WTC11 (cell line): ENCODE measurements around the gene UBE2M. TPM values are rescaled to one million over a fixed set of nuclear protein-coding genes. Genes with fewer than 3 reads are reported as not detected.

Experiments used
- ATAC-seq: fragments of 200-7000 bp; cut with Tn5 transposase; 2 replicates; pipeline ENCODE4 v1.10.0; 2021; ENCODE audit warnings: mild to moderate bottlenecking, moderate library complexity
- CTCF ChIA-PET: fragments of 300-600 bp; sonication (Branson Sonifier 250); formaldehyde crosslinking; loops from one replicate; lab custom pipeline; 2021; ENCODE audit warnings: antibody characterized with exemption; lab: Charles Lee
- POLR2A ChIA-PET: fragments of 350-600 bp; sonication (Branson Sonifier 250); formaldehyde crosslinking; loops from one replicate; lab custom pipeline; 2021; ENCODE audit warnings: antibody characterized with exemption; lab: Charles Lee
- DNase-seq: peaks from one replicate; pipeline ENCODE4 v3.0.0; 2021; ENCODE audit warnings: low spot score
- H3K27ac Mint-ChIP-seq: 2 replicates; pipeline ENCODE4 v1.8.0; 2021; ENCODE audit warnings: mixed read lengths
- H3K27me3 Mint-ChIP-seq: 2 replicates; pipeline ENCODE4 v1.8.0; 2021; ENCODE audit warnings: low read depth, mild to moderate bottlenecking, moderate library complexity, mixed read lengths
- H3K36me3 Mint-ChIP-seq: 2 replicates; pipeline ENCODE4 v1.8.0; 2021; ENCODE audit warnings: mixed read lengths
- H3K4me1 Mint-ChIP-seq: 2 replicates; pipeline ENCODE4 v1.8.0; 2022; ENCODE audit warnings: mixed read lengths
- H3K4me3 Mint-ChIP-seq: 2 replicates; pipeline ENCODE4 v1.8.0; 2021; ENCODE audit warnings: mild to moderate bottlenecking, moderate library complexity, mixed read lengths
- H3K9me3 Mint-ChIP-seq: 2 replicates; pipeline ENCODE4 v1.8.0; 2021; ENCODE audit warnings: mixed read lengths
- ATF6 ChIP-seq: sonication (generic); formaldehyde crosslinking; IDR thresholded peaks from 2 replicates; pipeline ENCODE4 v1.8.1; 2023; ENCODE audit warnings: mild to moderate bottlenecking, missing genetic modification reagents
- ELF4 ChIP-seq: sonication (generic); formaldehyde crosslinking; IDR thresholded peaks from 2 replicates; pipeline ENCODE4 v1.8.1; 2022; ENCODE audit warnings: low read depth, mild to moderate bottlenecking, moderate library complexity, missing genetic modification reagents
- IRF2 ChIP-seq: sonication (generic); formaldehyde crosslinking; IDR thresholded peaks from 2 replicates; pipeline ENCODE4 v1.8.0; 2022; ENCODE audit warnings: low read depth, missing genetic modification reagents, borderline replicate concordance
- JAZF1 ChIP-seq: fragments of 250-450 bp; sonication (Bioruptor Pico); IDR thresholded peaks from 2 replicates; pipeline ENCODE4 v1.9.0; 2021; ENCODE audit warnings: moderate library complexity, mild to moderate bottlenecking, inconsistent platforms
- JUN ChIP-seq: sonication (generic); formaldehyde crosslinking; IDR thresholded peaks from 2 replicates; pipeline ENCODE4 v1.8.0; 2023; ENCODE audit warnings: mild to moderate bottlenecking, missing genetic modification reagents
- NFATC4 ChIP-seq: fragments of 250-450 bp; sonication (Bioruptor Pico); IDR thresholded peaks from 2 replicates; pipeline ENCODE4 v1.9.0; 2021; ENCODE audit warnings: mild to moderate bottlenecking
- RORB ChIP-seq: fragments of 250-450 bp; sonication (Bioruptor Pico); IDR thresholded peaks from 2 replicates; pipeline ENCODE4 v1.9.0; 2021; ENCODE audit warnings: mild to moderate bottlenecking
- SOX15 ChIP-seq: fragments of 250-450 bp; sonication (Bioruptor Pico); IDR thresholded peaks from 2 replicates; pipeline ENCODE4 v1.9.0; 2021; ENCODE audit warnings: mild to moderate bottlenecking
- TCF7 ChIP-seq: sonication (generic); formaldehyde crosslinking; IDR thresholded peaks from 2 replicates; pipeline ENCODE4 v1.8.0; 2022; ENCODE audit warnings: mild to moderate bottlenecking, low read depth, missing genetic modification reagents, moderate library complexity
- ZNF138 ChIP-seq: sonication (generic); formaldehyde crosslinking; conservative IDR thresholded peaks from 2 replicates; pipeline ENCODE4 v1.8.1; 2022; ENCODE audit warnings: mild to moderate bottlenecking, moderate library complexity, missing genetic modification reagents
- ZNF219 ChIP-seq: sonication (generic); formaldehyde crosslinking; IDR thresholded peaks from 2 replicates; pipeline ENCODE4 v1.8.0; 2023; ENCODE audit warnings: missing genetic modification reagents, mild to moderate bottlenecking, borderline replicate concordance
- ZNF396 ChIP-seq: fragments of 250-450 bp; sonication (Bioruptor Pico); IDR thresholded peaks from 2 replicates; pipeline ENCODE4 v1.8.0; 2021; ENCODE audit warnings: mild to moderate bottlenecking, moderate library complexity, borderline replicate concordance
- ZNF423 ChIP-seq: fragments of 250-450 bp; sonication (Bioruptor Pico); IDR thresholded peaks from 2 replicates; pipeline ENCODE4 v2.1.2; 2022; ENCODE audit warnings: mild to moderate bottlenecking, moderate library complexity
- ZNF532 ChIP-seq: fragments of 250-450 bp; sonication (Bioruptor Pico); IDR thresholded peaks from 2 replicates; pipeline ENCODE4 v1.9.0; 2021; ENCODE audit warnings: mild to moderate bottlenecking, borderline replicate concordance
- total RNA-seq: library from RNA; stranded (reverse); gene quantifications from 3 replicates; pipeline ENCODE4 v1.2.3, GENCODE V29; 2021
- TF ChIP-seq, protein P1 (sequence below): sonication (generic); formaldehyde crosslinking; IDR thresholded peaks from 2 replicates; pipeline ENCODE4 v1.8.1; 2022; ENCODE audit warnings: low read depth, mild to moderate bottlenecking, moderate library complexity, missing genetic modification reagents, borderline replicate concordance
- TF ChIP-seq, protein P2 (sequence below): sonication (generic); formaldehyde crosslinking; IDR thresholded peaks from 2 replicates; pipeline ENCODE4 v1.8.0; 2022; ENCODE audit warnings: missing genetic modification reagents
- TF ChIP-seq, protein P3 (sequence below): sonication (generic); formaldehyde crosslinking; IDR thresholded peaks from 2 replicates; pipeline ENCODE4 v1.8.0; 2022; ENCODE audit warnings: mild to moderate bottlenecking, missing genetic modification reagents
- TF ChIP-seq, protein P4 (sequence below): fragments of 250-450 bp; sonication (Bioruptor Pico); conservative IDR thresholded peaks from 2 replicates; pipeline ENCODE4 v1.9.0; 2021; ENCODE audit warnings: mild to moderate bottlenecking
- TF ChIP-seq, protein P5 (sequence below): sonication (generic); formaldehyde crosslinking; IDR thresholded peaks from 2 replicates; pipeline ENCODE4 v1.8.1; 2022; ENCODE audit warnings: missing genetic modification reagents, borderline replicate concordance

The UBE2M gene
- total RNA-seq, 1 experiment from 2014 or later = 105 TPM

- DNase-seq (no peak), ATAC-seq (no peak)
- ChIA-PET CTCF (interaction anchor here (1.4 kb wide), 1 partner anchor 31 kb away, joined by 9 read pairs; the partner anchor contains the start of gene ZBTB45), POLR2A (interaction anchor here (1.4 kb wide), 1 partner anchor 11 kb away, joined by 4 read pairs; no protein-coding TSS in a partner anchor)
- H3K27me3 Mint-ChIP-seq = no peaks in the 10 kb centered on the region; the same call in 1 of the 2 replicates
- H3K27ac Mint-ChIP-seq = no peak overlapping the region
- H3K9me3 Mint-ChIP-seq = no peaks in the 10 kb centered on the region
- no peak overlapping the region for H3K4me3 Mint-ChIP-seq
- TF ChIP-seq, protein P1, sequence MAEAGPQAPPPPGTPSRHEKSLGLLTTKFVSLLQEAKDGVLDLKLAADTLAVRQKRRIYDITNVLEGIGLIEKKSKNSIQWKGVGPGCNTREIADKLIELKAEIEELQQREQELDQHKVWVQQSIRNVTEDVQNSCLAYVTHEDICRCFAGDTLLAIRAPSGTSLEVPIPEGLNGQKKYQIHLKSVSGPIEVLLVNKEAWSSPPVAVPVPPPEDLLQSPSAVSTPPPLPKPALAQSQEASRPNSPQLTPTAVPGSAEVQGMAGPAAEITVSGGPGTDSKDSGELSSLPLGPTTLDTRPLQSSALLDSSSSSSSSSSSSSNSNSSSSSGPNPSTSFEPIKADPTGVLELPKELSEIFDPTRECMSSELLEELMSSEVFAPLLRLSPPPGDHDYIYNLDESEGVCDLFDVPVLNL = no peak
- TF ChIP-seq, protein P2, sequence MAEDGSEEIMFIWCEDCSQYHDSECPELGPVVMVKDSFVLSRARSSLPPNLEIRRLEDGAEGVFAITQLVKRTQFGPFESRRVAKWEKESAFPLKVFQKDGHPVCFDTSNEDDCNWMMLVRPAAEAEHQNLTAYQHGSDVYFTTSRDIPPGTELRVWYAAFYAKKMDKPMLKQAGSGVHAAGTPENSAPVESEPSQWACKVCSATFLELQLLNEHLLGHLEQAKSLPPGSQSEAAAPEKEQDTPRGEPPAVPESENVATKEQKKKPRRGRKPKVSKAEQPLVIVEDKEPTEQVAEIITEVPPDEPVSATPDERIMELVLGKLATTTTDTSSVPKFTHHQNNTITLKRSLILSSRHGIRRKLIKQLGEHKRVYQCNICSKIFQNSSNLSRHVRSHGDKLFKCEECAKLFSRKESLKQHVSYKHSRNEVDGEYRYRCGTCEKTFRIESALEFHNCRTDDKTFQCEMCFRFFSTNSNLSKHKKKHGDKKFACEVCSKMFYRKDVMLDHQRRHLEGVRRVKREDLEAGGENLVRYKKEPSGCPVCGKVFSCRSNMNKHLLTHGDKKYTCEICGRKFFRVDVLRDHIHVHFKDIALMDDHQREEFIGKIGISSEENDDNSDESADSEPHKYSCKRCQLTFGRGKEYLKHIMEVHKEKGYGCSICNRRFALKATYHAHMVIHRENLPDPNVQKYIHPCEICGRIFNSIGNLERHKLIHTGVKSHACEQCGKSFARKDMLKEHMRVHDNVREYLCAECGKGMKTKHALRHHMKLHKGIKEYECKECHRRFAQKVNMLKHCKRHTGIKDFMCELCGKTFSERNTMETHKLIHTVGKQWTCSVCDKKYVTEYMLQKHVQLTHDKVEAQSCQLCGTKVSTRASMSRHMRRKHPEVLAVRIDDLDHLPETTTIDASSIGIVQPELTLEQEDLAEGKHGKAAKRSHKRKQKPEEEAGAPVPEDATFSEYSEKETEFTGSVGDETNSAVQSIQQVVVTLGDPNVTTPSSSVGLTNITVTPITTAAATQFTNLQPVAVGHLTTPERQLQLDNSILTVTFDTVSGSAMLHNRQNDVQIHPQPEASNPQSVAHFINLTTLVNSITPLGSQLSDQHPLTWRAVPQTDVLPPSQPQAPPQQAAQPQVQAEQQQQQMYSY (CRISPR knock-in tag) = no peak
- TF ChIP-seq, protein P3, sequence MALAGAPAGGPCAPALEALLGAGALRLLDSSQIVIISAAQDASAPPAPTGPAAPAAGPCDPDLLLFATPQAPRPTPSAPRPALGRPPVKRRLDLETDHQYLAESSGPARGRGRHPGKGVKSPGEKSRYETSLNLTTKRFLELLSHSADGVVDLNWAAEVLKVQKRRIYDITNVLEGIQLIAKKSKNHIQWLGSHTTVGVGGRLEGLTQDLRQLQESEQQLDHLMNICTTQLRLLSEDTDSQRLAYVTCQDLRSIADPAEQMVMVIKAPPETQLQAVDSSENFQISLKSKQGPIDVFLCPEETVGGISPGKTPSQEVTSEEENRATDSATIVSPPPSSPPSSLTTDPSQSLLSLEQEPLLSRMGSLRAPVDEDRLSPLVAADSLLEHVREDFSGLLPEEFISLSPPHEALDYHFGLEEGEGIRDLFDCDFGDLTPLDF (CRISPR knock-in tag) = no peak
- TF ChIP-seq ZNF423 (no peak), JUN (CRISPR knock-in tag) (no peak), ZNF532 (CRISPR knock-in tag) (no peak), RORB (CRISPR knock-in tag) (no peak), ZNF138 (CRISPR knock-in tag) (no peak), IRF2 (no peak), JAZF1 (CRISPR knock-in tag) (no peak), TCF7 (no peak), SOX15 (CRISPR knock-in tag) (no peak), NFATC4 (CRISPR knock-in tag) (no peak), ELF4 (no peak), ZNF396 (no peak), ATF6 (no peak), ZNF219 (CRISPR knock-in tag) (no peak)
- TF ChIP-seq, protein P4, sequence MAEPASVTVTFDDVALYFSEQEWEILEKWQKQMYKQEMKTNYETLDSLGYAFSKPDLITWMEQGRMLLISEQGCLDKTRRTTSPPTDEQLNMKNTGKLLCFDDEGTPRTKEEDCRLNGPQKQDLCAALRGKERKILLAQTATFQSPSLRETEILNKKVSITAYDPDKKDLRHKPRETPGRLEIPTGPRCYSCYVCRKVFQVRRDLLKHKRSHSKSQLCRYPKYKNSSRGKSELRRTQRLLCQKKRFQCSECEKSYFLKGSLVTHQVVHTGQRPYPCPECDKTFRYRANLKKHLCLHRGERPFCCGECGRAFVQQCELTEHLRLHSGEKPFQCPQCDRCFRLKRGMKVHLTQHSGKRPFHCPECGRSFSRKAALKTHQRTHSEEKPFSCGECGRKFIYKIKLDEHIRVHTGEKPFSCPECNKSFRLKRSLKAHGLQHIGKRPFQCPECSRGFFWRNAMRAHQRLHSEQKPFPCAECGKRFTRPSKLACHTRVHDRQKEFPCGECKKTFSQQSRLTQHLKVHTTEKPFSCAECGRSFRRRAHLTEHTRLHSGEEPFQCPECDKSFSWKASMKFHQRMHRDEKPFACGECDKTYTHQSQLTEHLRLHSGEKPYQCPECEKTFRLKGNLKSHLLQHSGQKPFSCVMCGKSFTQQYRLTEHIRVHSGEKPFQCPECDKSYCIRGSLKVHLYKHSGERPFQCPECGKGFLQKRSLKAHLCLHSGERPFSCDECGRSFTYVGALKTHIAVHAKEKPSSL (CRISPR knock-in tag) = no peak
- TF ChIP-seq, protein P5, sequence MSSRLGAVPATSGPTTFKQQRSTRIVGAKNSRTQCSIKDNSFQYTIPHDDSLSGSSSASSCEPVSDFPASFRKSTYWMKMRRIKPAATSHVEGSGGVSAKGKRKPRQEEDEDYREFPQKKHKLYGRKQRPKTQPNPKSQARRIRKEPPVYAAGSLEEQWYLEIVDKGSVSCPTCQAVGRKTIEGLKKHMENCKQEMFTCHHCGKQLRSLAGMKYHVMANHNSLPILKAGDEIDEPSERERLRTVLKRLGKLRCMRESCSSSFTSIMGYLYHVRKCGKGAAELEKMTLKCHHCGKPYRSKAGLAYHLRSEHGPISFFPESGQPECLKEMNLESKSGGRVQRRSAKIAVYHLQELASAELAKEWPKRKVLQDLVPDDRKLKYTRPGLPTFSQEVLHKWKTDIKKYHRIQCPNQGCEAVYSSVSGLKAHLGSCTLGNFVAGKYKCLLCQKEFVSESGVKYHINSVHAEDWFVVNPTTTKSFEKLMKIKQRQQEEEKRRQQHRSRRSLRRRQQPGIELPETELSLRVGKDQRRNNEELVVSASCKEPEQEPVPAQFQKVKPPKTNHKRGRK (CRISPR knock-in tag) = no peak
- H3K4me1 Mint-ChIP-seq = peaks cover 23% of the 10 kb centered on the region
- H3K36me3 Mint-ChIP-seq = peaks cover 70% of the 10 kb centered on the region
Measured at GRCh38 chr19:58551123-58551497, 7.3 kb downstream of the UBE2M start.
